OCI-LY1 (cell line): ENCODE results near the gene LINGO1.

Experiments used
- H2AFZ ChIP-seq: fragments of 200-600 bp; sonication (generic), shearing (Covaris generic); 2 replicates; pipeline ENCODE4 v1.6.0; 2014; ENCODE audit warnings: antibody characterized with exemption, mild to moderate bottlenecking, low read length
- H3F3A ChIP-seq: fragments of 200-600 bp; sonication (generic), shearing (Covaris generic); 2 replicates; pipeline ENCODE4 v1.6.0; 2014; ENCODE audit warnings: mild to moderate bottlenecking, antibody characterized with exemption, low read length, moderate library complexity; ENCODE audit not compliant: insufficient read depth
- H3K27ac ChIP-seq: fragments of 200-600 bp; sonication (generic); 2 replicates; pipeline ENCODE4 v1.5.1; 2014; ENCODE audit warnings: low read length, mixed run types, mild to moderate bottlenecking, low read depth; ENCODE audit not compliant: poor library complexity, severe bottlenecking
- H3K27me3 ChIP-seq: fragments of 200-600 bp; sonication (generic); 2 replicates; pipeline ENCODE4 v1.6.0; 2014; ENCODE audit warnings: antibody characterized with exemption, mild to moderate bottlenecking, low read length, moderate library complexity; ENCODE audit not compliant: insufficient read depth
- H3K36me3 ChIP-seq: fragments of 200-600 bp; sonication (generic); 2 replicates; pipeline ENCODE4 v1.6.1; 2014; ENCODE audit warnings: mild to moderate bottlenecking, antibody characterized with exemption, low read length, moderate library complexity, mixed read lengths; ENCODE audit not compliant: insufficient read depth
- H3K4me1 ChIP-seq: fragments of 200-600 bp; sonication (generic); 2 replicates; pipeline ENCODE4 v1.5.1; 2014; ENCODE audit warnings: mild to moderate bottlenecking, low read length, moderate library complexity; ENCODE audit not compliant: insufficient read depth, severe bottlenecking
- H3K4me2 ChIP-seq: fragments of 200-600 bp; sonication (generic), shearing (Covaris generic); 2 replicates; pipeline ENCODE4 v1.6.1; 2014; ENCODE audit warnings: low read length
- H3K4me3 ChIP-seq: fragments of 200-600 bp; sonication (generic); 2 replicates; pipeline ENCODE4 v1.5.1; 2014; ENCODE audit warnings: low read length, low read depth, mild to moderate bottlenecking, mixed read lengths; ENCODE audit not compliant: poor library complexity, severe bottlenecking
- H3K79me2 ChIP-seq: fragments of 200-600 bp; shearing (Covaris generic); 2 replicates; pipeline ENCODE4 v1.6.1; 2016; ENCODE audit warnings: mixed run types, low read length, mixed read lengths; ENCODE audit not compliant: insufficient read depth
- H3K9ac ChIP-seq: fragments of 200-600 bp; sonication (generic), shearing (Covaris generic); 2 replicates; pipeline ENCODE4 v1.6.1; 2014; ENCODE audit warnings: mild to moderate bottlenecking, low read length, mixed read lengths
- H3K9me2 ChIP-seq: fragments of 200-600 bp; sonication (generic), shearing (Covaris generic); 2 replicates; pipeline ENCODE4 v1.6.1; 2014; ENCODE audit warnings: low read depth, mild to moderate bottlenecking, low read length, mixed read lengths
- H3K9me3 ChIP-seq: fragments of 200-600 bp; shearing (Covaris generic); 2 replicates; pipeline ENCODE4 v1.6.1; 2014; ENCODE audit warnings: low read length, mixed read lengths
- H4K20me1 ChIP-seq: fragments of 200-600 bp; sonication (generic), shearing (Covaris generic); 2 replicates; pipeline ENCODE4 v1.6.0; 2016; ENCODE audit warnings: mild to moderate bottlenecking, low read length; ENCODE audit not compliant: insufficient read depth
- CTCF ChIP-seq: fragments of 200-600 bp; sonication (generic), shearing (Covaris generic); IDR thresholded peaks from 2 replicates; pipeline ENCODE4 v1.5.1; 2017; ENCODE audit warnings: mild to moderate bottlenecking, antibody characterized with exemption, low read length, moderate library complexity, mixed read lengths
- EZH2 ChIP-seq: fragments of 200-600 bp; sonication (generic), shearing (Covaris generic); IDR thresholded peaks from 2 replicates; pipeline ENCODE4 v1.8.0; 2017; ENCODE audit warnings: borderline replicate concordance, mixed run types, mild to moderate bottlenecking, antibody characterized with exemption, low read length, moderate library complexity, mixed read lengths

Gene LINGO1

GRCh38 chr15:77576538-77576937 is 56.2 kb downstream of the LINGO1 start:
- Histone ChIP-seq H3K4me1 (no peaks in the 10 kb centered on the region), H4K20me1 (no peaks in the 10 kb centered on the region), H3K36me3 (no peaks in the 10 kb centered on the region), H3K9me2 (no peaks in the 10 kb centered on the region), H2AFZ (no peak overlapping the region), H3K4me2 (no peak overlapping the region), H3K9me3 (no peaks in the 10 kb centered on the region), H3K9ac (no peak overlapping the region), H3K27me3 (peaks cover 8% of the 10 kb centered on the region; the same call in 1 of the 2 replicates), H3K27ac (no peak overlapping the region), H3F3A (no peaks in the 10 kb centered on the region), H3K4me3 (no peak overlapping the region), H3K79me2 (no peaks in the 10 kb centered on the region)
- no peak for TF ChIP-seq CTCF
- TF ChIP-seq EZH2: no peak

GRCh38 chr15:77575203-77575934 is 57.3 kb downstream of the LINGO1 start:
- no peaks in the 10 kb centered on the region for H3K36me3 ChIP-seq
- H3K9ac ChIP-seq: no peak overlapping the region
- no peaks in the 10 kb centered on the region for H4K20me1 ChIP-seq
- H3K9me2 ChIP-seq: no peaks in the 10 kb centered on the region
- H2AFZ ChIP-seq: no peak overlapping the region
- H3F3A ChIP-seq: no peaks in the 10 kb centered on the region
- H3K4me3 ChIP-seq: no peak overlapping the region
- no peak overlapping the region for H3K27ac ChIP-seq
- no peaks in the 10 kb centered on the region for H3K79me2 ChIP-seq
- TF ChIP-seq CTCF (no peak), EZH2 (no peak)
- peaks cover 4% of the 10 kb centered on the region; the same call in 1 of the 2 replicates for H3K27me3 ChIP-seq
- H3K9me3 ChIP-seq: no peaks in the 10 kb centered on the region
- H3K4me1 ChIP-seq: no peaks in the 10 kb centered on the region
- no peak overlapping the region for H3K4me2 ChIP-seq

GRCh38 chr15:77574521-77575202 is 58.0 kb downstream of the LINGO1 start:
- no peaks in the 10 kb centered on the region for H3K9me3 ChIP-seq
- H3K4me2 ChIP-seq: no peak overlapping the region
- no peak for TF ChIP-seq EZH2
- TF ChIP-seq CTCF: no peak

More at GRCh38 chr15:77574521-77575202, 58.0 kb downstream of the LINGO1 start:
- Histone ChIP-seq H3K4me3 (no peak overlapping the region), H2AFZ (no peak overlapping the region), H3K9me2 (no peaks in the 10 kb centered on the region), H3K9ac (no peak overlapping the region), H3K27me3 (peaks cover 3% of the 10 kb centered on the region; the same call in 1 of the 2 replicates), H3K27ac (no peak overlapping the region), H4K20me1 (no peaks in the 10 kb centered on the region), H3K36me3 (no peaks in the 10 kb centered on the region), H3K4me1 (no peaks in the 10 kb centered on the region), H3F3A (no peaks in the 10 kb centered on the region), H3K79me2 (no peaks in the 10 kb centered on the region)
